ENCODE results near the gene LMBR1L.

Gene LMBR1L

GRCh38 chr12:49111206-49111605 is 559 bp upstream of the LMBR1L start:
- no peak for DNase-seq (ENCODE audit: low spot score)

GRCh38 chr12:49109641-49110463 is 795 bp downstream of the LMBR1L start:
- peak; percentile 75 for DNase-seq (ENCODE audit: low spot score)

- DNase-seq (ENCODE audit: low spot score): no peak
Observed at GRCh38 chr12:49108958-49109404, 1.7 kb downstream of the LMBR1L start.

- no peak for DNase-seq (ENCODE audit: low spot score)
Observed at GRCh38 chr12:49105504-49106084, 5.1 kb downstream of the LMBR1L start.

- DNase-seq (ENCODE audit: low spot score): no peak
Observed at GRCh38 chr12:49104822-49105221, 5.8 kb downstream of the LMBR1L start.

- DNase-seq (ENCODE audit: low spot score): no peak
Observed at GRCh38 chr12:49100380-49100779, 10.3 kb downstream of the LMBR1L start.

GRCh38 chr12:49098703-49099102 is 11.9 kb downstream of the LMBR1L start:
- no peak for DNase-seq (ENCODE audit: low spot score)

- peak; percentile 85 for DNase-seq (ENCODE audit: low spot score)
Observed at GRCh38 chr12:49098035-49098451, 12.6 kb downstream of the LMBR1L start.

- DNase-seq (ENCODE audit: low spot score): no peak
Observed at GRCh38 chr12:49097381-49097780, 13.3 kb downstream of the LMBR1L start.

GRCh38 chr12:49094975-49095365 is 15.7 kb downstream of the LMBR1L start:
- no peak for DNase-seq (ENCODE audit: low spot score)

GRCh38 chr12:49094160-49094974 is 16.3 kb downstream of the LMBR1L start, which contains the start of gene DHH:
Gene DHH (minus strand): TSS chr12:49094801. CDS start chr12:49094512, 289 bp downstream.
- DNase-seq (ENCODE audit: low spot score): peak; percentile 80

GRCh38 chr12:49093792-49094159 is 16.9 kb downstream of the LMBR1L start:
- DNase-seq (ENCODE audit: low spot score): peak; percentile 42

- no peak for DNase-seq (ENCODE audit: low spot score)
Observed at GRCh38 chr12:49092816-49093406, 17.7 kb downstream of the LMBR1L start.

GRCh38 chr12:49092086-49092815 is 18.4 kb downstream of the LMBR1L start:
- DNase-seq (ENCODE audit: low spot score): peak; percentile 76

- no peak for DNase-seq (ENCODE audit: low spot score)
Observed at GRCh38 chr12:49091836-49092085, 18.9 kb downstream of the LMBR1L start.

- DNase-seq (ENCODE audit: low spot score): no peak
Observed at GRCh38 chr12:49091056-49091835, 19.4 kb downstream of the LMBR1L start.

- DNase-seq (ENCODE audit: low spot score): peak; percentile 50
Observed at GRCh38 chr12:49089821-49090773, 20.6 kb downstream of the LMBR1L start.

GRCh38 chr12:49088932-49089330 is 21.7 kb downstream of the LMBR1L start:
- no peak for DNase-seq (ENCODE audit: low spot score)

GRCh38 chr12:49088150-49088931 is 22.3 kb downstream of the LMBR1L start:
- peak; percentile 85 for DNase-seq (ENCODE audit: low spot score)

Data from iPS-NIHi11 (cell line).